Inflammatory macrophage treated with lipopolysaccharide for 1 hour (primary cell): ENCODE data around the gene KRT80.
"Not testable (repeated sequence)": the region's sequence is repeated elsewhere in the genome, so short reads cannot be mapped to it uniquely, and the experiment has no call there.

Source experiments
- DNase-seq, 2 donors: peaks; one replicate each; pipeline ENCODE4 v3.0.0-alpha.2; 2020 to 2022

KRT80 gene

GRCh38 chr12:52191841-52192791 lies at the start of gene KRT80:
Gene KRT80, minus strand, starts transcription at chr12:52192014. Its CDS starts 112 bp downstream, at chr12:52191902.
- peak; percentile 46 to 56 for DNase-seq

DNA sequence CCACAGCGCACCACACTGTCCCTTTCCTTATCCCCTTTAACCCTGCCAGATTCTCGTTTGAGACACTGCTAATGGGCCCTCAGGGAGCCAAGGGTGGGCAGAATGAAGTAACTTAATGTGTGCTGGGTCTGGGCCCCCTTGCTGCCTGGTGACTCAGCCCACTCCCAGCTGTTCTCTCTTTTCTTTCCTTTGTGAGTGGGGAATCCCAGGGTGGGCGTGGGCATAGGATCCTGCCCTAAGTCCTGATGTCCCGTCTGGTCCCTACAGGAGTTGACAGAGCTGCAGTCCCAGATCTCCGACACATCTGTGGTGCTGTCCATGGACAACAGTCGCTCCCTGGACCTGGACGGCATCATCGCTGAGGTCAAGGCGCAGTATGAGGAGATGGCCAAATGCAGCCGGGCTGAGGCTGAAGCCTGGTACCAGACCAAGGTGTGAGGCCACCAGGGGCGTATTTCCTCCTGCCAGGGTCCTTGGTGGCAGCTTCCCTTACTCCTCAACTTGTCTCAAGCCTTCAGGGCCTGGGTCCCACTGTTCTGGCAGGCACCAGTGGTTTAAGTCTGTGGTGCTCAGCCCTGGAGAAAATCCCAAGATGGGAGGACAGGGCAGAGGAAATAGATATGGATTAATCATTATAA lies 49.5 kb upstream of the KRT80 start:
- no peak for DNase-seq

DNA sequence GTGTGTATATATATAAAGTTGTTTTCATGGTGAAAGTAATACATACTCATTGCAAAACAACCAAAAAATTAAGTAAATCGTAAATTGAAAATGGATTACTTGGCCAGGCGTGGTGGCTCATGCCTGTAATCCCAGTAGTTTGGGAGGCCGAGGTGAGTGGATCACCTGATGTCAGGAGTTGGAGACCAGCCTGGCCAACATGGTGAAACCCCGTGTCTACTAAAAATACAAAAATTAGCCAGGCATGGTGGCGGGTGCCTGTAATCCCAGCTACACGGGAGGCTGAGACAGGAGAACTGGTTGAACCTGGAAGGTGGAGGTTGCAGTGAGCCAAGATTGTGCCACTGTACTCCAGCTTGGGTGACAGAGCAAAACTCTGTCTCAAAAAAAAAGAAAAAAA lies 48.4 kb upstream of the KRT80 start:
- DNase-seq, result not testable (repeated sequence)

- no peak for DNase-seq
These were observed 48.0 kb upstream of the KRT80 start for GRCh38 chr12:52239767-52240166.

DNA sequence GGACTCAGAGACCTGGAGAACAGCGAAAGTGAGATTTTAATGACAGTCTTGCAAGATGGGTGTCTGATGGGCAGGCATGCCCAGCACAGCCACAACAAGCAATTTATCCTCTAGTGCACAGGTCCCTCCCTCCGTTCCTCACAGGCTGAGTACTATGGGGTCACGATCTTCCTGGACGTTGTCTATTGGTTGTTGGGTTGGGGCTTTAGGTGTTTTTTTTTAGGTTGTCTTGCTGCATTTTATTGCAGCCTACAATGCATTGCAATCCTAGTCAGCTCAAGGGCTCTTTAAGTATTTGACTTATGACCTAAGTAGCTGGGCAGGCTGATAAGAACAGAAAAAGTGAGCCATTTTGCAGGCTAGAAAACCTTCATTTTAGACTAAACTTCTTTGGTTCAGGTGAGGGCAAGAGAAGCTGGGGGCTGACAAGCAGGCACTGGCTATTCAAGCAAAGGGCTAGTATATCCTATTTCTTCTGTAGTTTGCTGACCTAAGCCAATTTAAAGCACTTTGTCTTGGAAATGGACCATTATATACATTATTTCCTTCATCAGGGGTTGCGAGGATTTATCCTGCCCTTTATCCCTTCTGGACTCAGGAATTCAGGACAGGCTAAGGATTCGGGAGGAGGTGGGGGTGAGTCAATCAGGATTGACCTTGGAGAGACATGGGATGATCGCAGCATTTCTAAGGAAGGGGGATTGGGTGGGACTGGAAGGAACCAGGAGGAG lies 47.3 kb upstream of the KRT80 start:
- no peak for DNase-seq

- no peak for DNase-seq
These were observed 46.5 kb upstream of the KRT80 start for GRCh38 chr12:52238207-52238840.

- no peak for DNase-seq
These were observed 44.7 kb upstream of the KRT80 start for GRCh38 chr12:52236386-52237050.

DNA sequence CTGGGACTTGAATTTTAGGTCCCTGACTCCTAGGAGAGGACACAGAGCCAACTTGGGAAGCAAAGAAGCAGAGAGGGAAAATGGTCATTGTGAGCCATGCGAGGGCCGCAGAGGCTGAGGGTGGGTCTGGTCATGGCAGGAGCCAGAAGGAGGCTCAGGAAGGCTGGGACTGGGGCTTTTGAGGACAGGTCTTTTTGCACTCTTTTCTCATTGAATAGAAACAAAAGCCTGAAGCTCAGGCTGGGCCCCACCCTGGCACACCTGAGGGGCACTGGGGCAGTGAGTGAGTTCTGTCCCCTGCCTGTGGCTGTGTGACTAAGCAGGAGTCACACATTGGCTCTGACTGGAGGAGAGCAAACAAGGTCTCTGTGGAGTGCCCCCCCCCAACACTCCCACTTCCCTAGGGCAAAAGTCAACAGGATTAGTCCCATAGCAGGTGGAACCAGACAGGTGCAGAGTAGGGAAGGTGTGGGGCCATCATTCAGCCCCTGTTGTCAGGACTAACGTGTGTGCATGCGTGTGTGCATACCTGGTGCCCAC lies 44.1 kb upstream of the KRT80 start:
- no peak for DNase-seq

DNA sequence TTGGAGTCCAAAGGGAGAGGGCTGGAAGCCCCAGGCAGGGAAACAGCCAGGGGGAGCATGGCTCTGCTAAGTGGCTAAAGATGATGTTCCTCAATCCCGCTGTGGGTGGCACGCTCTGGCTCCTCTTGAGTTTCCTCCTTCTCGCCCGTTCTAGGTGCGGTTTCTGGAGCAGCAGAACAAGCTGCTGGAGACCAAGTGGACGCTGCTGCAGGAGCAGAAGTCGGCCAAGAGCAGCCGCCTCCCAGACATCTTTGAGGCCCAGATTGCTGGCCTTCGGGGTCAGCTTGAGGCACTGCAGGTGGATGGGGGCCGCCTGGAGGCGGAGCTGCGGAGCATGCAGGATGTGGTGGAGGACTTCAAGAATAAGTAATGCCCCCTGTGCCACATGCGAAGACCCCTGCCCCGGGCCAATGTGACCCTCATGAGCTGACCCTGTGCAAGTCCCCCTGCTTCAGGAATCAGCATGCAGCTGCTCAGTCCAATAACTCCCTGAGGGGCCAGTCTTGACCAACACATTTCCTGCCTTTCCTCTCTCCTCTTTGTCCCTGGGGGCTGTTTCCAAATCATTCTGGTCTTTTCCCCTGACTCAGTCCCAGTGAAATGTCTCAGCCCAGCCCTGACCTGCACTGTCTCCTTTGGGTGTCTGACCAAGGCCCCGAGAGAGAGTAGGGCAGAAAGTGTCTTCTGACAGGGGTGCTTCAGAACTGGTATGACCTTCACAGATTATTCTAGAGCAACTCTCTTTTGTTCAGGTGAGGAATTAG lies 43.4 kb upstream of the KRT80 start:
- peak in 1 of 2 donors; percentile 37 for DNase-seq

DNA sequence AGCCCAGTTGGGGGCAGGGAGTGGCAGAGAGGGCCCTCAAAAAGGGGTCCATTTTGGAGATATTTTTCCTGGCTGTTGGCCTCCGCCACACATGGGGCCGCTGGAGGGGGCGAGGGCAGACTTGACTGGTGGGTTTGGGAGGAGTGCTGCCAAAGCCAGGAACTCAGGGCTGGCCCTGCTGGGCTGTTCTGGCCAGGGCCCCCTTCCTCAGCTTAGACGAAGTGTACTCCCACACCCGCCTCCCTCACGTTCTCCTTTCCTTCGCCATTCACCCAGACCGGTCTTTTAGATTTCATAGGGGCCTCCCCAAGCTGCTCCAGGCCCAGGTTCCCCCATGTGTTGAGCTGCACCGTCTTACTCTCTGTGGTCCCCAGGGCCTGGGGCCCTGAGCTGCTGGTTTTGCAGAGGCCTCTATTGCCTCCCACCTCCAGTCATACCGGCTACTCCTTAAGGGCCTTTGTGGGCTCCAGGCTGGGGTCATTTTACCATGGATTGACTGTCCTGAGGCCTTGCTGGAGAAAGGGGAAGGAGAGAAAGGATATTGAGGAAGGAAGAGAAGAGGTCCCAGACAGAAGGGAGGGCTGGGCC lies 42.5 kb upstream of the KRT80 start:
- DNase-seq, result no peak

DNA sequence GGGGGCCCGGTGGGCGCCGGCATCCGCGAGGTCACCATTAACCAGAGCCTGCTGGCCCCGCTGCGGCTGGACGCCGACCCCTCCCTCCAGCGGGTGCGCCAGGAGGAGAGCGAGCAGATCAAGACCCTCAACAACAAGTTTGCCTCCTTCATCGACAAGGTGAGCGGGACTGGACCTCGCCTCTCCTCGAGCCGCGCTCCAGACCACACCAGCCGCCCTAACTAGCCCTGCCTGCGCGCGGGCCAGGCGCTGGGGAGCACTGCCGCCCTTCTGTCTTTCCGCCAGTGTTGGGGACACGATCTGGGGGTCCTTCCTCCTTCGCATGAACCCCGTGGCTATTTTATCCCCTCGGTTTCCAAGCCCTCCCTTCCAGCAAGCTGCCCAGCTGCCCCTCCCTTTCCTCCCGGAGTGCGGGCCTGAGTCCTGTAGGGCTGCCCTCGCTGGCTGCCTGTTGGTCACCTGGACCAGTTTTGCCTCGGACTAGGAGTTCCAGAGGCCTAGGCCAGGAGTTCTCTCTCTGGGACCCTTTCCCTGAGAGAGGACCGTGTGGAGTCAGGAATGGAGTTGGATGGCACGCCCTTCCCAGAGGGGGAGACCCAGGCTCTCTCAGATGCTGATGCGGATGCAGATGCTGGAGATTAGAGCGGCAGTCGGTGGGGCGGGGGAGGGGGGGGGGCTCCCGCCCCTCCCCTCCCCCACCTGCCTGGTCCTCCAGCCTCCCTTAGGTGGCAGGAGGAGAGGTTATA lies 41.8 kb upstream of the KRT80 start:
- no peak for DNase-seq

- DNase-seq, result no peak
These were observed 41.1 kb upstream of the KRT80 start, which contains the start of gene KRT7 for GRCh38 chr12:52232674-52233461. Gene KRT7, plus strand, starts transcription at chr12:52233243. Its CDS starts 54 bp downstream, at chr12:52233297.

DNA sequence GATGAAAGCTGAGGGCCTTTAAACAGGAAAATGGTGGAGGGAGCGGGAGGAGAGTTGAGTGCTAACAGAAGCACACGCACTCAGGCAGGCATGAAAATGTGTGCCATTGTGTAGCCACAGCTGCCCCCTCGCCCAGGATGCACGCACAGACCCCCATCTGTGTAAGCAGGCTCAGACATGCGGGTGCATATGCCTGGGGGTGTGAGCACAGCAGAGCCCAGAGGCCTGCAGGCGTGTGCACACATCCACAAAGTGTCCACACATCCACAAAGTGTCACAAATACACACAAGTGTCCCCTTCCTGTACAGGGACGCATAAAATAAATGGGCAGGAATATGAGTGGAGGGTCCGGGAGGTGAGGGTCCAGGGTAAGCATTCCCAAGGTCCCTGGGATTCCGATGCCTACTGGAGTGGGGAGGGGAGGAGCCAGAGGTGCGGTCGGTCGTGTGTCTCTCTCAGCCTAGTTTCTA lies 40.4 kb upstream of the KRT80 start:
- no peak for DNase-seq

- no peak for DNase-seq
These were observed 39.7 kb upstream of the KRT80 start for GRCh38 chr12:52231305-52232202.

DNA sequence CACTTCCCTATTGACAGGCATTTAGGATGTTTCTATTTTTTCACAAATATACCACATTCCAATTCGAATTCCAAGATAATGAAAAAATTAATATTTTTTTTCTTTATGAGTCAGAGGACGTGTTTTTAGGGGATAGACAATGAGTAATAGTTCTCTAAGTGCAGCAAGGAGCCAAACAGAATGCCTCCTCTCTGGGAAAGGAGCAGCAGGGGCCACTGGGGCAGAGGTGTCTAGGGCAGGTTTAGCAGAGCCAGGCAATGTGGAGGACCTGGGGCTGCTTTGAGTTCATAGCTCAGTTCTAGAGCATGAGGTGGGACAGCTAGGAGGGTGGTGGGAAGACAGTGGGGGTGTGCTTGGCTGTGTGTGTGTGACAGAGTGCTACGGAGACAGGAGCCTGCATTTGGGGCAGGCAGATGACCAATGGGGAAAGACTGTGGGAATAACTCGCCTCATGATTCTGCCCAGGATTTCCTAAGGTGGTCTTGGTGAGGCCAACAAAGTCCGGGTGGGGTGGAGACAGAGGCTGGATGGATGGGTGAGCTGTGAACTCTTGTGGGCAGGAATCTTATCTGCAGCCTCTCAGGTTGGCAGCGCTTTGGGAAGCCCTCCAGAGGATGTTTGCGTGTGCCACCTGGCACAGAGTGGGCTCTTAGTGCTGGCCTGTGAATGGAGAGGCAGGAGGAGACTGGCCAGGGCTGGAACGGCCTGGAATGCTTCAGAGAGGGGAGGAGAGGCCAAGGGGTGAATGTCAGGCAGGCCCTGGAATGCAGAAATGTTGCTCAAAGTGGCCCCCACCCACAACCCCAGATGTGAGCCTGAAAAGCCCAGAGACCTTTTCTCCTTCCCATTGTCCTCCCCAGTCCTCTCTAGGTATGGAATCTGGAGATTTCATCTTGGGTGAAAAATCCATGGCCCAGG lies 38.8 kb upstream of the KRT80 start:
- no peak for DNase-seq

DNA sequence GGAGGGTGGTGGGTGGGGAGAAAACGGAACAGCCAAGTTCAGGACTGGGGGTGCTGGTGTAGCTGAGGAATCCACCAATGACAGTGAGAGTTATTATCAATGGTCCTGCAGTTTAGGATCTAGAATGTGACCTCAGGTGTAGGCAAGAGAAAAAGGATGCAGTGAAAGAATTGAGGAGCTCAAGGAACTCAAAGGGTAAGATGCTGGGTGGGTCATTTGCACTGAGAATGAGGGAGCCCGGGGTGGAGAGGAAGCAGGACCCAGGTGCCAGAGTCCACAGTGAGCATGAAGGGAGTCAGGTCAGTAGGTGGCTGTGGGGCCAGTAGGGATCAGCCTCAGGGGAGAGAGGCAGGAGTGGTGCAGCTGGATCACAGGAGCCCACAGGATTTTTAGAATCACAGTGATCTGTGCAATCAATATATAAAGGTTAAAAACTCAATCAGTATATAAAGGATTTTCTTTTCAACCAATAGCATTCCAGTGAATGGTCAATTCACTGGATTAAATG lies 38.1 kb upstream of the KRT80 start:
- DNase-seq, result no peak

DNA sequence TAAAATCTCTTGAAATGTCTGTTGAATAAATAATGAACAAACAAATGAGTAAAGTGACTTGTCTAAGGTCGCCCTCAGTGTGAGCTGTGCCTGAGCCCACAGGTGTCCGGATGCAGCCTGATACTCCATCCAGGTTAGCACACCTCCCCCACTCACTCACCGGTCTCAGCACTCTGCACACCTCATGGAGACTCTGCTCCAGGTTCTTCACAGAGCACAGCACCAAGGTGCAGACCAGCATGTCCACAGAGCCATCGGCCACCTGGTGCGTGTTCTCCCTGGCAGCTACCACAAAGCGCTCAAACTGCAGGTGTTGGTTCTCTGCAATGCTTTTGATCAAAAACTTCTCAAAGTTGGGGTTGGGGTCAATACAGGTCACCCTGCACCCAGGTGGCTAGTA lies 37.1 kb upstream of the KRT80 start:
- DNase-seq, result no peak
